Lower leg skin (tissue), 4 donors: ENCODE results near the gene FBXW5. TPM values are rescaled to one million over a fixed set of nuclear protein-coding genes. Genes with fewer than 3 reads are reported as not detected.

Experiments
- DNase-seq, 2 donors: peaks; one replicate each; pipeline ENCODE4 v3.0.0-alpha.2; 2019; ENCODE audit warnings: low spot score in 2 of 2
- H3K4me3 ChIP-seq: fragments of 200-600 bp; sonication (generic); 2 replicates; pipeline ENCODE4 v1.5.1; 2017; ENCODE audit warnings: mild to moderate bottlenecking, low read depth; ENCODE audit not compliant: poor library complexity, severe bottlenecking
- POLR2A ChIP-seq, 2 donors: fragments of 450-650 bp; IDR thresholded peaks; one replicate each; pipeline ENCODE4 v1.6.1; 2016 to 2017; ENCODE audit warnings: antibody characterized with exemption in 2 of 2, mild to moderate bottlenecking in 1 of 2, moderate library complexity in 1 of 2
- WGBS, 2 donors: methylation state at CpG; one replicate each; pipeline ENCODE4 v1.1.5; 2018; 5-methylcytosine and 5-hydroxymethylcytosine counted together
- intact Hi-C: fragments of 100-400 bp; cut with DNase I; formaldehyde crosslinking; loops from one replicate; pipeline ENCODE4 v1.15.0; 2023; ENCODE audit warnings: low total_unique reads
- total RNA-seq, 4 donors: library from RNA; depleted of rRNA; stranded (reverse); fragments of >200 nt; gene quantifications; one replicate each; pipeline ENCODE4 v1.1.0, GENCODE V29; 2016
- TF ChIP-seq, protein P1 (sequence below), 3 donors: fragments of 450-650 bp; IDR thresholded peaks; one replicate each; pipeline ENCODE4 v1.5.1; 2016; ENCODE audit warnings: antibody characterized with exemption in 3 of 3, mild to moderate bottlenecking in 3 of 3, moderate library complexity in 2 of 3

FBXW5 gene
- total RNA-seq, 4 donors from 2014 or later: 145 to 182 (median 154) TPM

DNA sequence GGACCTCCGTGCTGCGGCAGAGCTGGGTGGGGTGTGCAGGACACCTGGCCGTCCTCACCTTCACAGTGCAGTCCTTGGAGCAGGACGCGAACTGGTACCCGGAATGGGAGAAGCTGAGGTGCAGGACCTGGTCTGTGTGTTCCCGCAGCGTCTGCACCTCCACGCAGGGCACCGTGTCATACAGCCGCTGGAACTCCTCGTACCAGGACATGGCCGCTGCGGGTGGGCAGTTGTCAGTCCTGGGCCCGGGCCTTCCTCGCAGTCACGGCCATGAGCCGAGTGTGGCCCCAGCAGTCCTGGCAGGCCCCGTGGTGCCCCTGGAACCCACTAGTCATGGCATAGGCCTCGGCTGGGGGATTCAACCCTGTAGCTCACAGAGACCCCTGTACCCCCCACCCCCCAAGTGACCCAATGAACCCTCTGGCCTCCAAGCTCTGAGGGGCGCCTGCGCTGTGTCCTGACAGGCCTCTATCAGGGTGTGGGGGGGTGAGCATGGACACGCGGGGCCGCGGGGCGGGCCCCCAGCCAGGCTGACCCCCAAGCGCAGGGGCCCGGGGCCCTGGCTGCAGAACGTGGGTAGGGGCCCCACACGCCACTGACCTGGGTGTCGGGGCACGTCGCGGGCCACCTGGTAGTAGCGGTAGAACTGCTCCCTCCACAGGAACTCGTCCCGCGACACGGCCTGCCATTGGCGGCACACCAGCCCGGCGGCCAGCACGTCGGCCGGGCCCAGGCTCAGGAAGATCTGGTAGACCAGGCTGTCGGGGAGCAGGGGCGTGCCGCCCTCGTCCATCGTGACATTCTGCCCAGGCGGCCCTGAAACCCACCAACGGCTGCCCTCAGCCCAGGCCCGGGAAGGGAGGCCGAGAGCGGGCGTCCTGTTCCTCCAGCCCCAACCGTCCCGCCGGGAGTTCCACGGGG, 987 bp downstream of the FBXW5 start:
- intact Hi-C loops: loop anchor here (10.0 kb wide), 1 partner anchor 89 kb away; the partner anchor contains the start of gene MAMDC4
- 29 to 43% methylated on average over 6 to 32 of the region's 61 CpGs for WGBS, 2 donors
- no peak for DNase-seq
- H3K4me3 ChIP-seq: peak overlapping the region; percentile 69
- TF ChIP-seq, protein P1, sequence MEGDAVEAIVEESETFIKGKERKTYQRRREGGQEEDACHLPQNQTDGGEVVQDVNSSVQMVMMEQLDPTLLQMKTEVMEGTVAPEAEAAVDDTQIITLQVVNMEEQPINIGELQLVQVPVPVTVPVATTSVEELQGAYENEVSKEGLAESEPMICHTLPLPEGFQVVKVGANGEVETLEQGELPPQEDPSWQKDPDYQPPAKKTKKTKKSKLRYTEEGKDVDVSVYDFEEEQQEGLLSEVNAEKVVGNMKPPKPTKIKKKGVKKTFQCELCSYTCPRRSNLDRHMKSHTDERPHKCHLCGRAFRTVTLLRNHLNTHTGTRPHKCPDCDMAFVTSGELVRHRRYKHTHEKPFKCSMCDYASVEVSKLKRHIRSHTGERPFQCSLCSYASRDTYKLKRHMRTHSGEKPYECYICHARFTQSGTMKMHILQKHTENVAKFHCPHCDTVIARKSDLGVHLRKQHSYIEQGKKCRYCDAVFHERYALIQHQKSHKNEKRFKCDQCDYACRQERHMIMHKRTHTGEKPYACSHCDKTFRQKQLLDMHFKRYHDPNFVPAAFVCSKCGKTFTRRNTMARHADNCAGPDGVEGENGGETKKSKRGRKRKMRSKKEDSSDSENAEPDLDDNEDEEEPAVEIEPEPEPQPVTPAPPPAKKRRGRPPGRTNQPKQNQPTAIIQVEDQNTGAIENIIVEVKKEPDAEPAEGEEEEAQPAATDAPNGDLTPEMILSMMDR (IDR thresholded peaks at IDR 0.05): no peak
- no peak for TF ChIP-seq POLR2A (IDR thresholded peaks at IDR 0.05)

DNA sequence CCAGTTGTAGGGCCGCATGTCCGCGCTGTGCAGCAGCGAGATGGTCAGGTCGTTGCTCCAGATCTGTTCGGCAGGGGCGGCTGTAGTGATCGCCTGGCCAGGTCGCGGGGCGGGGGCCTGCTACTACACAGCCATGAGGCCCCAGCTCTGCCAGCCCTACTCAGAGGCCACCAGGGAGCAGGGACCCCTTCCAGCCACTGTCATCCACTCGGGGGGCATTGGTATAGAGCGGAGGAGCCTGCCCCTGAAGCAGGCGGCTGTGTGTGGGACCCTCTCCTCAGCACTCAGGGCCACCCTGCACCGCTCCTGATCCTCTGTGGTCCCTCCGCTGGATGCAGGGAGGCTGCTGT, 1.7 kb downstream of the FBXW5 start:
- intact Hi-C loops: loop anchor here (10.0 kb wide), 1 partner anchor 88 kb away; the partner anchor contains the start of gene MAMDC4
- no peak for DNase-seq
- no peak overlapping the region for H3K4me3 ChIP-seq
- no peak for TF ChIP-seq POLR2A (IDR thresholded peaks at IDR 0.05)
- 85 to 94% methylated on average over 16 of the region's 16 CpGs for WGBS, 2 donors

DNA sequence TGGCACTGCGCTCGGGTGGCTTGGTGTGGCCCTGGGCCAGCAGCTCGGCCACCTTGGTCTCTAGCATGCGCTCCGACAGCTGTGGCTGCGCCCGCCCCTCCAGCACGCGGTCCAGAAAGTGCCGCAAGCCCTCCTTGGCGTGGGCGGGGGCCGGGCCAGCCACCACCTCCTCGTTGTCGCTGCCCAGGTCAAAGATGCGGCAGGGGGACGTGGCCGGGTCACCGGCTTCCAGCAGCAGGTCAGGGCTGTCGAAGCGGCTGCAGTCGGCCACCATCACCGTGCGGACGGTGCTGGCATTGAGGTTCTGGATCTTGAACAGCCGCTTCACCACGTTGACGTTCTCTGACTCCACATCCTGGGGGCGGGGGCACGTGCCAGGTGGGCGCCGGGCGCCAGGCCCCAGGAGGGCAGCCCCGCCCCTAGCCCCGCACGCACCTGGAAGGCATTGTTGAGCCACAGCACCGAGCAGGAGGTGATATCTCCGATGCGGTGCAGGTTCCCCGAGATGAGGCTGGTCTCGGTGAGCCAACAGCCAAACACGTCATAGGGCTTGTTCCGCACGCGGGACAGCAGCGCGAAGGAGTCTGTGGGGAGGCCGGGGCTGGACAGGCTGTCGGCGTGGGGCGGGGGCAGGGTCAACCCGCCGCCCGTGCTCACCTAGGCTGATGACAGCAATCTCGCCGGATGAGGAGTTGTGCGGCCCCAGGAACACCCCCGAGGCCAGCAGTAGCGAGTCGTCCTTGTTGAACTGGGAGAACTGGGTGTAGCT, 2.2 kb downstream of the FBXW5 start:
- no peak for TF ChIP-seq POLR2A (IDR thresholded peaks at IDR 0.05)
- TF ChIP-seq, protein P1 (IDR thresholded peaks at IDR 0.05): no peak
- DNase-seq: no peak
- intact Hi-C loops: loop anchor here (10.0 kb wide), 1 partner anchor 87 kb away; the partner anchor contains the start of gene MAMDC4
- no peak overlapping the region for H3K4me3 ChIP-seq
- WGBS, 2 donors: 85 to 93% methylated on average over 23 to 25 of the region's 60 CpGs

DNA sequence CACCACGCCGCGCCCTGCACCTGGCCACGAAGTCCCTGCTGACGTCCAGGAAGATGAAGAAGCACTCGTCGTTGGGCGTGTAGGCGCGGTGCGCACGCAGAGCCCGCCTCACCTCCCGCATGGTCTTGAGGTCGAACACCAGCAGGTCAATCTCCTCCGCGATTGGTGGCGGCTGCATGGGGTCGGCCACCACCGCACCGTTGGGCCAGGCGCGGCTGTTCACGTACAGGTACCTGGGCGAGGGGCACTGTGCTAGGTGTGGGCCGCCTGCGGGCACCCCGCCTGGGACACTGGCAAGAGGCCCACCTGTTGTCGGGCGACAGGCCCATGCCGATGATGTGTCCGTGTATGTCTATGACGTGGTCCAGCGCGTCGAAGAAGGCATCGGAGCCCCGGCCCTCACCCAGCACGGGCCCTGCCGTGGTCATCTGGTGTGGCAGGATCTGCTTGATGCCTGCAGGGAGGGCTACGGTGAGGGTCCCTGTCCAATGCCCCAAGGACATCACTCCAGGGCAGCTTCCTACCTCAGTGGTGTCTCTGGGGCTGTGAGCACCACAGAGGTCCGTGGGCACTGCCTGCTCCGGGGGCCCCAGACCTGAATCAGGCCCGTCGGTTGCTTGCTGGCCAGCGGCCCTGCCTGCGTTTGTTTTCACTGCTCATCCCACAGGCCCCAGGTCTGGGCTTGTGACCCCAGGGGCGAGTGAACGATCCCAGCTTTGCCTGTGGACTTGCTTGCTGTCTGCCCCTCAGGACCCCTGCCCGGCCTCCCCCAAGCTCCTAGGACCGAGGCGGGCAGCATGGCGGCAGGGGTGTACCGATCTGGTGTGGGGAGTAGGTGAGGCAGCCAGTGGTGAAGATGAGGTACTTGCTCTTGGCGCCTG, 3.1 kb downstream of the FBXW5 start:
- H3K4me3 ChIP-seq: no peak overlapping the region
- intact Hi-C loops: loop anchor here (10.0 kb wide), 1 partner anchor 87 kb away; the partner anchor contains the start of gene MAMDC4
- TF ChIP-seq, protein P1 (IDR thresholded peaks at IDR 0.05): no peak
- no peak for TF ChIP-seq POLR2A (IDR thresholded peaks at IDR 0.05)
- no peak for DNase-seq
- 93 to 95% methylated on average over 46 to 53 of the region's 55 CpGs for WGBS, 2 donors

DNA sequence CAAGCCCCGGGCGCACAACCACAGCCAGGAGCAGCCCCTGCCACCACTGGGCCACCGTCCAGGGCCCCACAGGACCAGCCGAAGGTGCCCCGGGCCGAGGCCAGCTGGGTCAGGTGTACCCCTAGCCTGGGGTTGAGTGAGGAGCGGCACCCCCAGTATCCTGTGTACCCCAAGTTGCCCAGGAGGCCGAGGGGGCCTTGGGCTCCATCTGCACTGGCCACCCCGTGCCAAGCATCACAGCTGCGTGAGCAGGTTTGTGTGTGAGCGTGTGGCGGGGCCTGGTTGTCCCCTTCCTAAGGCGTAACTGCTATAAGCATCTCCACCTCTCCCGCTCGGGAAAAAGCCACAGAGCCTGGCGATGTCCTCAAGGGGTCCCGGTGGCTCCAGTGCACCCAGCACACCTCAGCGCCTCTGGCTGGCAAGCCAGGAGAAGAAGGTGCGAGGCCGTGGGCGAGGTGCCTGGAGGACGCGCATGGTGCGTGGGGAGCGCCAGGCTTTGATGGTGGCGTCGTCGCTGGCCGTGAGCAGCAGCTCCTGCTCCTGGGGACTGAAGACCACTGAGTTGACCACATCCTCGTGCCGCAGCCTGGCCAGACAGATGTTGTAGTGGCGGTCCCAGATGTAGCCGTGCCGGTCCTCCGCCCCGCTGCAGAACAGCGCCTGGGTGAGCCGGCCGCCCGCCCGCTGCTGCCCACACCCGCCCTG, 3.9 kb downstream of the FBXW5 start:
- no peak overlapping the region for H3K4me3 ChIP-seq
- DNase-seq: no peak
- no peak for TF ChIP-seq POLR2A (IDR thresholded peaks at IDR 0.05)
- TF ChIP-seq, protein P1 (IDR thresholded peaks at IDR 0.05): no peak
- WGBS, 2 donors: 93 to 96% methylated on average over 28 to 39 of the region's 42 CpGs
- intact Hi-C loops: loop anchor here (10.0 kb wide), 1 partner anchor 86 kb away; the partner anchor contains the start of gene MAMDC4
